Measurements from ENCODE around the gene ZNF148. TPM values are rescaled to one million over a fixed set of nuclear protein-coding genes. Genes with fewer than 3 reads are reported as not detected.

ZNF148 gene
- total RNA-seq, 1 donor from 2014 or later, result 16.5 TPM

- Histone ChIP-seq H3K4me1 (peaks cover 32% of the 10 kb centered on the region), H3K27me3 (peaks cover 4% of the 10 kb centered on the region), H3K9me3 (no peaks in the 10 kb centered on the region), H3K27ac (peak overlapping the region; percentile 93), H3K4me3 (peak overlapping the region; percentile 96 to 97), H3K36me3 (no peaks in the 10 kb centered on the region)
- TF ChIP-seq POLR2AphosphoS5 (IDR thresholded peaks at IDR 0.05; ENCODE audit: insufficient read depth in 1 of 2, low read depth in 1 of 2) (no peak), CTCF (IDR thresholded peaks at IDR 0.05) (no peak), POLR2A (IDR thresholded peaks at IDR 0.05) (no peak)
- intact Hi-C loops (cut with DNase I), result no loop called here
- no peak for DNase-seq (ENCODE audit: extremely low spot score in 2 of 2)
Measured at GRCh38 chr3:125375950-125376679, 990 bp upstream of the ZNF148 start.

GRCh38 chr3:125374501-125374995 is 577 bp downstream of the ZNF148 start:
- intact Hi-C loops (cut with DNase I), result no loop called here
- Histone ChIP-seq H3K4me3 (peak overlapping the region; percentile 96 to 97), H3K4me1 (peaks cover 43% of the 10 kb centered on the region), H3K27me3 (no peaks in the 10 kb centered on the region), H3K9me3 (no peaks in the 10 kb centered on the region), H3K36me3 (no peaks in the 10 kb centered on the region), H3K27ac (peak overlapping the region; percentile 93)
- TF ChIP-seq POLR2A (IDR thresholded peaks at IDR 0.05) (no peak), POLR2AphosphoS5 (IDR thresholded peaks at IDR 0.05; ENCODE audit: insufficient read depth in 1 of 2, low read depth in 1 of 2) (no peak), CTCF (IDR thresholded peaks at IDR 0.05) (no peak)
- no peak for DNase-seq (ENCODE audit: extremely low spot score in 2 of 2)

DNA sequence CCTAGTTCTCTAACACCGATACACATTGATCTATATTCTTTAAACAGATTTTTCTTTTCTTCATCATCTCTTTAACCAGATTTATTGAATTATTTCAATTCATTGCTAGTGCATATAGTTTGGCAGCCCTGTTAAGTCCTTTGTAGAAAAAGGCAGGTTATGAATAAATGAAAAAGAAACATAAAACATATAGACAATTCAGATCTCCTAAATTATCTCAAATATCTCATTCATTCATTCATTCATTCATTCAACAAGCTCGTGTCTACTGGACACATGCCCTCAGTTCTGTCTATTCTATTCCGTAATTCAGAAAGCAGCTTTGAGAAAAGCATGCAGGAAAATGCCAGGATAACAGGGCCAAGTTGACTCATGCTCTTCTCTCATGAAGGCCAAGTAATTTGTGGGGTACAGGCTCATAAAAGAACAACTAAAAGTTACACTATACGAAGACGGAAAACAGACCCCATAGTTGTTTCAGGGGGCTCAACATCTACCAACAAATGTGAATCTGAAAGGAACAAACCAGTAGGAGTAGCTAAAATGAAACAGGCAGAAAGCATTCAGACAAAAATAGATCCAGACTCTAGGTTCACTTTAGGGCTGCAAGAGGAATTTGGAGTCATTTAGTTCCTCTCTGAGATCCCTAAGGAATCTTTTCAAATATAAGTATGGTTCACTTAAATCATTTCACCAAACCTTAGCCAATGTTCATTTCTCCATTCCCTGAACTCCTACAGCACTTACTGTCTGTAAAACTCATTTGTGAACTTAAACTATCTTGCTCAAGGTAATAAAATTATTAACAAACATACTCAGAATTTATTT is 7.5 kb downstream of the ZNF148 start:
- intact Hi-C loops (cut with DNase I), result no loop called here
- no peak for DNase-seq (ENCODE audit: extremely low spot score in 2 of 2)
- H3K9me3 ChIP-seq, result no peaks in the 10 kb centered on the region

DNA sequence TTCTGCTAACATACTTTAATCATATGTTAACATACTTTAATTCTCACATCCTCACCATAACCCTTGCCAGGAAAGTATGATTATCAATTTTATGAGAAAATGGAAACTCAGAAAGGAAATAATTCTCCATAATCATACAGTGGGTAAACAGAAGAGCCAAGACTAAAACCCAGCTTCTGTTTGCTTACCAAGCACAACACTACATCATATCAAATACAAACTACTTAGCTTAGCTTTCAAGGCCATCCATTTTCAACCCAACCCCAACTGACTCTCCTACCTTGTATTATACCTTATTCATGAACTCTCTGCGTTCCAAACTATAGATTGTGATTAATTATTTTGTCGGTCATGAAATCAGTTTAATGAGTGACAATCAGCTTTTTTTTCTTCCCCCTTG is 9.0 kb downstream of the ZNF148 start:
- no peak for TF ChIP-seq POLR2AphosphoS5 (IDR thresholded peaks at IDR 0.05; ENCODE audit: insufficient read depth in 1 of 2, low read depth in 1 of 2)
- DNase-seq (ENCODE audit: extremely low spot score in 2 of 2), result no peak
- H3K27me3 ChIP-seq, result no peaks in the 10 kb centered on the region
- peaks cover 41% of the 10 kb centered on the region for H3K4me1 ChIP-seq
- intact Hi-C loops (cut with DNase I), result no loop called here
- H3K4me3 ChIP-seq, result no peak overlapping the region
- no peaks in the 10 kb centered on the region for H3K9me3 ChIP-seq
- no peak overlapping the region for H3K27ac ChIP-seq
- no peaks in the 10 kb centered on the region for H3K36me3 ChIP-seq

More for the DNA sequence above, 7.5 kb downstream of the ZNF148 start:
- TF ChIP-seq CTCF (IDR thresholded peaks at IDR 0.05) (no peak), POLR2A (IDR thresholded peaks at IDR 0.05) (no peak), POLR2AphosphoS5 (IDR thresholded peaks at IDR 0.05; ENCODE audit: insufficient read depth in 1 of 2, low read depth in 1 of 2) (no peak)
- Histone ChIP-seq H3K4me1 (peaks cover 45% of the 10 kb centered on the region), H3K4me3 (no peak overlapping the region), H3K27me3 (no peaks in the 10 kb centered on the region), H3K27ac (no peak overlapping the region), H3K36me3 (no peaks in the 10 kb centered on the region)

GRCh38 chr3:125359700-125360099 is 15.4 kb downstream of the ZNF148 start:
- Histone ChIP-seq H3K36me3 (no peaks in the 10 kb centered on the region), H3K27ac (no peak overlapping the region), H3K9me3 (no peaks in the 10 kb centered on the region), H3K4me3 (no peak overlapping the region), H3K4me1 (peaks cover 29% of the 10 kb centered on the region), H3K27me3 (no peaks in the 10 kb centered on the region)
- no peak for TF ChIP-seq POLR2AphosphoS5 (IDR thresholded peaks at IDR 0.05; ENCODE audit: insufficient read depth in 1 of 2, low read depth in 1 of 2)
- no peak for TF ChIP-seq POLR2A (IDR thresholded peaks at IDR 0.05)
- no peak for TF ChIP-seq CTCF (IDR thresholded peaks at IDR 0.05)
- intact Hi-C loops (cut with DNase I), result no loop called here
- no peak for DNase-seq (ENCODE audit: extremely low spot score in 2 of 2)
